HL-60 (cell line): ENCODE results near the gene BAHCC1.

ENCODE experiments used
- DNase-seq, 2 experiments: peaks; one replicate each; pipeline ENCODE4 v3.0.0-alpha.2; 2010 to 2020; ENCODE audit warnings: low read depth in 1 of 2, low spot score in 1 of 2
- H3K27ac ChIP-seq: fragments of 250-450 bp; sonication (Bioruptor Pico); replicated peaks from 2 replicates; pipeline ENCODE4 v1.5.1; 2020; ENCODE audit warnings: mild to moderate bottlenecking, moderate library complexity
- H3K27me3 ChIP-seq: fragments of 250-450 bp; sonication (Bioruptor Pico); 2 replicates; pipeline ENCODE4 v1.5.1; 2021; ENCODE audit warnings: mild to moderate bottlenecking, moderate library complexity; ENCODE audit not compliant: insufficient read depth, poor library complexity, severe bottlenecking
- H3K4me3 ChIP-seq: replicated peaks from 2 replicates; pipeline ENCODE4 v1.5.1; 2011; ENCODE audit warnings: mild to moderate bottlenecking, control low read depth, low read length; ENCODE audit not compliant: insufficient read depth
- GABPA ChIP-seq: IDR thresholded peaks from 2 replicates; pipeline ENCODE4 v1.6.1; 2012; ENCODE audit warnings: low read depth
- POLR2AphosphoS5 ChIP-seq: IDR thresholded peaks from 2 replicates; pipeline ENCODE4 v1.6.1; 2012; ENCODE audit warnings: low read depth
- REST ChIP-seq: IDR thresholded peaks from 2 replicates; pipeline ENCODE4 v1.6.1; 2012; ENCODE audit warnings: low read depth; ENCODE audit not compliant: insufficient replicate concordance
- SPI1 ChIP-seq: IDR thresholded peaks from 2 replicates; pipeline ENCODE4 v1.6.1; 2012; ENCODE audit warnings: low read depth, mild to moderate bottlenecking, borderline replicate concordance
- TF ChIP-seq, protein P1 (sequence below): IDR thresholded peaks from one replicate; pipeline ENCODE4 v1.5.1; 2011; ENCODE audit warnings: low read length, control low read depth, inconsistent platforms; ENCODE audit not compliant: insufficient read depth

The BAHCC1 gene

GRCh38 chr17:81347437-81347836 is 47.8 kb upstream of the BAHCC1 start:
- no peak for DNase-seq
- Histone ChIP-seq H3K27me3 (peaks cover 26% of the 10 kb centered on the region), H3K27ac (no peak overlapping the region), H3K4me3 (no peak overlapping the region)
- TF ChIP-seq GABPA (no peak), SPI1 (no peak), REST (no peak), POLR2AphosphoS5 (no peak)
- TF ChIP-seq, protein P1, sequence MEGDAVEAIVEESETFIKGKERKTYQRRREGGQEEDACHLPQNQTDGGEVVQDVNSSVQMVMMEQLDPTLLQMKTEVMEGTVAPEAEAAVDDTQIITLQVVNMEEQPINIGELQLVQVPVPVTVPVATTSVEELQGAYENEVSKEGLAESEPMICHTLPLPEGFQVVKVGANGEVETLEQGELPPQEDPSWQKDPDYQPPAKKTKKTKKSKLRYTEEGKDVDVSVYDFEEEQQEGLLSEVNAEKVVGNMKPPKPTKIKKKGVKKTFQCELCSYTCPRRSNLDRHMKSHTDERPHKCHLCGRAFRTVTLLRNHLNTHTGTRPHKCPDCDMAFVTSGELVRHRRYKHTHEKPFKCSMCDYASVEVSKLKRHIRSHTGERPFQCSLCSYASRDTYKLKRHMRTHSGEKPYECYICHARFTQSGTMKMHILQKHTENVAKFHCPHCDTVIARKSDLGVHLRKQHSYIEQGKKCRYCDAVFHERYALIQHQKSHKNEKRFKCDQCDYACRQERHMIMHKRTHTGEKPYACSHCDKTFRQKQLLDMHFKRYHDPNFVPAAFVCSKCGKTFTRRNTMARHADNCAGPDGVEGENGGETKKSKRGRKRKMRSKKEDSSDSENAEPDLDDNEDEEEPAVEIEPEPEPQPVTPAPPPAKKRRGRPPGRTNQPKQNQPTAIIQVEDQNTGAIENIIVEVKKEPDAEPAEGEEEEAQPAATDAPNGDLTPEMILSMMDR: no peak

GRCh38 chr17:81348097-81349055 is 46.9 kb upstream of the BAHCC1 start:
- Histone ChIP-seq H3K4me3 (no peak overlapping the region), H3K27me3 (peaks cover 18% of the 10 kb centered on the region), H3K27ac (no peak overlapping the region)
- TF ChIP-seq SPI1: no peak
- TF ChIP-seq POLR2AphosphoS5: no peak
- TF ChIP-seq GABPA: no peak
- no peak for TF ChIP-seq REST
- TF ChIP-seq, protein P1: no peak
- no peak for DNase-seq

- no peak overlapping the region for H3K4me3 ChIP-seq
- H3K27me3 ChIP-seq: peaks cover 5% of the 10 kb centered on the region
- TF ChIP-seq, protein P1: no peak
- TF ChIP-seq SPI1 (no peak), GABPA (no peak), REST (no peak), POLR2AphosphoS5 (no peak)
- no peak for DNase-seq
- no peak overlapping the region for H3K27ac ChIP-seq
These were observed 45.6 kb upstream of the BAHCC1 start for GRCh38 chr17:81349397-81350319.
